ENCODE measurements around the gene BCL2L12. TPM values are rescaled to one million over a fixed set of nuclear protein-coding genes. Genes with fewer than 3 reads are reported as not detected.
A peak's percentile ranks its signal among the peaks of the same experiment; 100 is the strongest.

The BCL2L12 gene
- total and polyA plus RNA-seq, 10 donors: 7.8 to 36.7 (median 21.7) TPM

GRCh38 chr19:49643466-49643865 lies 22.3 kb upstream of the BCL2L12 start:
- intact Hi-C loops (cut with DNase I; ENCODE audit: low total_unique reads): no loop called here
- no peak for TF ChIP-seq POLR2AphosphoS5 (IDR thresholded peaks at IDR 0.05)
- no peak for TF ChIP-seq POLR2A (IDR thresholded peaks at IDR 0.05)
- TF ChIP-seq, protein P1, sequence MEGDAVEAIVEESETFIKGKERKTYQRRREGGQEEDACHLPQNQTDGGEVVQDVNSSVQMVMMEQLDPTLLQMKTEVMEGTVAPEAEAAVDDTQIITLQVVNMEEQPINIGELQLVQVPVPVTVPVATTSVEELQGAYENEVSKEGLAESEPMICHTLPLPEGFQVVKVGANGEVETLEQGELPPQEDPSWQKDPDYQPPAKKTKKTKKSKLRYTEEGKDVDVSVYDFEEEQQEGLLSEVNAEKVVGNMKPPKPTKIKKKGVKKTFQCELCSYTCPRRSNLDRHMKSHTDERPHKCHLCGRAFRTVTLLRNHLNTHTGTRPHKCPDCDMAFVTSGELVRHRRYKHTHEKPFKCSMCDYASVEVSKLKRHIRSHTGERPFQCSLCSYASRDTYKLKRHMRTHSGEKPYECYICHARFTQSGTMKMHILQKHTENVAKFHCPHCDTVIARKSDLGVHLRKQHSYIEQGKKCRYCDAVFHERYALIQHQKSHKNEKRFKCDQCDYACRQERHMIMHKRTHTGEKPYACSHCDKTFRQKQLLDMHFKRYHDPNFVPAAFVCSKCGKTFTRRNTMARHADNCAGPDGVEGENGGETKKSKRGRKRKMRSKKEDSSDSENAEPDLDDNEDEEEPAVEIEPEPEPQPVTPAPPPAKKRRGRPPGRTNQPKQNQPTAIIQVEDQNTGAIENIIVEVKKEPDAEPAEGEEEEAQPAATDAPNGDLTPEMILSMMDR (IDR thresholded peaks at IDR 0.05 in 8 of 11, conservative IDR thresholded peaks at IDR 0.05 in 3 of 11): no peak
- 63 to 82% (median 71%) methylated on average over 2 of the region's 2 CpGs for WGBS, 5 donors
- DNase-seq: no peak
- H3K9me3 ChIP-seq: no peaks in the 10 kb centered on the region
- H3K36me3 ChIP-seq: peaks cover 0 to 41% (median 27%) of the 10 kb centered on the region in 6 donors
- peak overlapping the region in 1 of 8 donors; percentile 95 for H3K27ac ChIP-seq
- peaks cover 15 to 74% (median 54%) of the 10 kb centered on the region in 6 donors for H3K4me1 ChIP-seq
- H3K27me3 ChIP-seq (replicated peaks in 1 of 7): no peaks in the 10 kb centered on the region
- H3K4me3 ChIP-seq: peak overlapping the region in 2 of 8 donors; percentile 90 to 98

DNA sequence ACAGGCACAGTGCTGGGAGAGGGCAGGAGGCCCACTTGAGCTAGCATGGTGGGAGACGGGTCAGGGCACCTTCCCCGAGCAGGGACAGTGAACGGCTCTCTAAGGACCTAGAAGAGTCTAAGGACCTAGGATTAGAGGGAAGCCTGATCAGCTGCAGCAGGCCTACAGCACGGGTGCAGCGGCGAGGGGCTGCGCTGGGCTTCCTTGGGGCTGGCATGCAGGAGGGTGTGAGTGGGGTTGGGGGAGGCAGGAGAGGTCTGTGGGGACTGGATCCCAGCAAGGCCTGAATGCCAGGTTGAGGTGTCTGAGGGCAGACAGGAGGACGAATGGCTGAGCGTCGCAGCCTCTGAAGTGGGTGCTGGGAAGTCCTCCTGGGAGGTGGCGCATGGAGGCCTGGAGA lies 20.1 kb upstream of the BCL2L12 start:
- peak in 1 of 3 donors; percentile 9 for TF ChIP-seq POLR2AphosphoS5 (IDR thresholded peaks at IDR 0.05)
- TF ChIP-seq, protein P1 (IDR thresholded peaks at IDR 0.05 in 8 of 11, conservative IDR thresholded peaks at IDR 0.05 in 3 of 11): no peak
- H3K36me3 ChIP-seq: peaks cover 0 to 62% (median 41%) of the 10 kb centered on the region in 6 donors
- H3K9me3 ChIP-seq: no peaks in the 10 kb centered on the region
- no peak overlapping the region for H3K4me3 ChIP-seq
- WGBS, 5 donors: 90 to 97% (median 92%) methylated on average over 7 to 11 of the region's 11 CpGs
- no peak for DNase-seq
- intact Hi-C loops (cut with DNase I; ENCODE audit: low total_unique reads): no loop called here
- H3K27me3 ChIP-seq (replicated peaks in 1 of 7): no peaks in the 10 kb centered on the region
- peak overlapping the region in 1 of 8 donors; percentile 4 for H3K27ac ChIP-seq
- peaks cover 11 to 68% (median 46%) of the 10 kb centered on the region in 6 donors for H3K4me1 ChIP-seq

DNA sequence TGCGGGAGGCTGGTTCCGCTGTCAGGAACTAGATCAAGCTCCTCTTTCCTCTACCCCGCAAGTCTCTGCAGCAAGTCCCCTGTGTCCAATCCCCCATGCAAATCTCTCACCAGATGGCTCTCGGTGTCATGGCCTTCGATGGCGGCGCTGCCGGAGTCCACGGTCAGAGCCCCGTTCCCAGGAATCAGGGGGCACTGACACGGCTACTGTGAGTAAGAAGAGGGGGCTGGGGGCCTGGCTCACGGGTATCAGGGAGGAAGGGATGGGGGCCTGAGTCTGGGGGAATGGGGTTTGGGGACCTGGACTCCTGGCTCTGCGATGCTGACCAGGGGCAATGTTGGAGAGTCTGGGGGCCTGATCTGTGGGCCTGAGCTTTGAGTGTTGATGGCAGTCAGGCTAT lies 19.7 kb upstream of the BCL2L12 start:
- Histone ChIP-seq H3K4me1 (peaks cover 11 to 66% (median 43%) of the 10 kb centered on the region in 6 donors), H3K27ac (peak overlapping the region in 1 of 8 donors; percentile 4), H3K27me3 (replicated peaks in 1 of 7) (no peaks in the 10 kb centered on the region), H3K4me3 (no peak overlapping the region), H3K36me3 (peaks cover 0 to 67% (median 43%) of the 10 kb centered on the region in 6 donors), H3K9me3 (no peaks in the 10 kb centered on the region)
- WGBS, 5 donors: 90 to 96% (median 93%) methylated on average over 10 to 13 of the region's 13 CpGs
- intact Hi-C loops (cut with DNase I; ENCODE audit: low total_unique reads): no loop called here
- no peak for DNase-seq
- TF ChIP-seq, protein P1 (IDR thresholded peaks at IDR 0.05 in 8 of 11, conservative IDR thresholded peaks at IDR 0.05 in 3 of 11): no peak
- no peak for TF ChIP-seq POLR2AphosphoS5 (IDR thresholded peaks at IDR 0.05)
- no peak for TF ChIP-seq POLR2A (IDR thresholded peaks at IDR 0.05)

DNA sequence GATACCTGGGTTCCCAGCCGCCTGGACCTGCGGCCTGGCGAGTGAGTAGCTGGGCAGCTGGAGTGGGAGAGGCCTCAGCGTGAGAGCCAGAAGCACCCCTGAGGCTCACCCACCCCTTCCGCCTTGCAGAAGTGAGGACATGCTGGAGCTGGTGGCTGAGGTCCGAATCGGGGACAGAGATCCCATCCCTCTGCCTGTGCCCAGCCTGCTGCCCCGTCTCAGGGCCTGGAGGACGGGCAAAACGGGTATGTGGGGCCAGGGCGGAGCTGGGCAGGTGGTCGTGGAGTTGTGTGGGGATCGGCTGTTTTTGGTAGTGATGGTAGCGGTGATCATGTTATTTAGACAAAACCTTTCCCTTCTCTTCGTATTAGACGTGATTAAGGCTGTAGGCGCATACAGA lies 19.1 kb upstream of the BCL2L12 start:
- intact Hi-C loops (cut with DNase I; ENCODE audit: low total_unique reads): no loop called here
- Histone ChIP-seq H3K9me3 (no peaks in the 10 kb centered on the region), H3K4me3 (no peak overlapping the region), H3K4me1 (peaks cover 11 to 65% (median 38%) of the 10 kb centered on the region in 6 donors), H3K27ac (no peak overlapping the region), H3K27me3 (replicated peaks in 1 of 7) (no peaks in the 10 kb centered on the region), H3K36me3 (peaks cover 0 to 72% (median 49%) of the 10 kb centered on the region in 6 donors)
- DNase-seq: no peak
- WGBS, 5 donors: 93 to 96% (median 95%) methylated on average over 17 of the region's 17 CpGs
- TF ChIP-seq POLR2AphosphoS5 (IDR thresholded peaks at IDR 0.05) (peak in 1 of 3 donors; percentile 40), POLR2A (IDR thresholded peaks at IDR 0.05) (no peak)

All from spleen (tissue), 11 donors.